Skeletal muscle satellite cell (primary cell): Measurements from ENCODE around the gene DNAH9.
"Not testable (repeated sequence)": the region's sequence is repeated elsewhere in the genome, so short reads cannot be mapped to it uniquely, and the experiment has no call there.

Experiments
- H3K27me3 ChIP-seq: 2 replicates; pipeline ENCODE4 v1.7.0; 2013; ENCODE audit warnings: low read length; ENCODE audit not compliant: control insufficient read depth, insufficient read depth
- H3K36me3 ChIP-seq: 2 replicates; pipeline ENCODE4 v1.7.0; 2013; ENCODE audit warnings: mild to moderate bottlenecking, control low read depth, low read length; ENCODE audit not compliant: insufficient read depth
- H3K4me1 ChIP-seq: 2 replicates; pipeline ENCODE4 v1.7.0; 2013; ENCODE audit warnings: low read length; ENCODE audit not compliant: control insufficient read depth, insufficient read depth
- H3K4me2 ChIP-seq: 2 replicates; pipeline ENCODE4 v1.7.0; 2013; ENCODE audit warnings: mild to moderate bottlenecking, low read length
- H3K4me3 ChIP-seq: 2 replicates; pipeline ENCODE4 v1.7.0; 2013; ENCODE audit warnings: low read length
- H3K9ac ChIP-seq: 2 replicates; pipeline ENCODE4 v1.7.0; 2013; ENCODE audit warnings: mild to moderate bottlenecking, low read depth, low read length, moderate library complexity
- H3K9me3 ChIP-seq: replicated peaks from 2 replicates; pipeline ENCODE4 v1.7.0; 2013; ENCODE audit warnings: mild to moderate bottlenecking, control low read depth, low read length

Gene DNAH9

GRCh38 chr17:11949571-11949970 is 351.3 kb downstream of the DNAH9 start:
- H3K9me3 ChIP-seq, H3K4me2 ChIP-seq, H3K9ac ChIP-seq, H3K4me1 ChIP-seq, H3K4me3 ChIP-seq, H3K27me3 ChIP-seq, H3K36me3 ChIP-seq: not testable (repeated sequence)

GRCh38 chr17:11950771-11951519 is 352.7 kb downstream of the DNAH9 start:
- Histone ChIP-seq H3K9ac (no peak overlapping the region), H3K27me3 (no peaks in the 10 kb centered on the region), H3K9me3 (no peaks in the 10 kb centered on the region), H3K4me3 (no peak overlapping the region), H3K36me3 (no peaks in the 10 kb centered on the region), H3K4me2 (no peak overlapping the region), H3K4me1 (peaks cover 8% of the 10 kb centered on the region)

DNA sequence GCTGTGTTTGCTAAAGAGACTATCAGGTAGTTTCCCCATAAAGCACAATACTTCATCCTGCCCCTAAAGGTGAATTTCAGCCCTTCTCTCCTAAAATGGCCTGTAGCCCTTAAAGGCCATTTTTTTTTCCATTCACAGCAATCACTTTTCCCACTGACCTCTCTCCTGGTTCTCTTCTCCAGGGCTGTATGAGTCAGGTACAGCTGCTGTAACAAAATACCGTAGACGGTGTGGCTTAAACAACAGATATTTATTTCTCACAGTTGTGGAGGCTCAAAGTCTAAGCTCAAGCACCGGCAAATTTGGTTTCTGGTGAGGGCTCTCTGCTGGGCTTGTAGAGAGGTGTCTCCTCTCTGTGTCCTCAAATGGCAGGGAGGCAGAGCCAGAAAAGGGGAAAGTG is 354.3 kb downstream of the DNAH9 start:
- Histone ChIP-seq H3K4me1 (peaks cover 8% of the 10 kb centered on the region), H3K4me3 (no peak overlapping the region), H3K4me2 (no peak overlapping the region), H3K27me3 (no peaks in the 10 kb centered on the region), H3K9me3 (no peaks in the 10 kb centered on the region), H3K36me3 (no peaks in the 10 kb centered on the region), H3K9ac (no peak overlapping the region)

GRCh38 chr17:11953924-11954323 is 355.7 kb downstream of the DNAH9 start:
- Histone ChIP-seq H3K4me2 (no peak overlapping the region), H3K9ac (no peak overlapping the region), H3K4me3 (no peak overlapping the region), H3K36me3 (no peaks in the 10 kb centered on the region), H3K9me3 (no peaks in the 10 kb centered on the region), H3K27me3 (no peaks in the 10 kb centered on the region), H3K4me1 (peaks cover 3% of the 10 kb centered on the region)

DNA sequence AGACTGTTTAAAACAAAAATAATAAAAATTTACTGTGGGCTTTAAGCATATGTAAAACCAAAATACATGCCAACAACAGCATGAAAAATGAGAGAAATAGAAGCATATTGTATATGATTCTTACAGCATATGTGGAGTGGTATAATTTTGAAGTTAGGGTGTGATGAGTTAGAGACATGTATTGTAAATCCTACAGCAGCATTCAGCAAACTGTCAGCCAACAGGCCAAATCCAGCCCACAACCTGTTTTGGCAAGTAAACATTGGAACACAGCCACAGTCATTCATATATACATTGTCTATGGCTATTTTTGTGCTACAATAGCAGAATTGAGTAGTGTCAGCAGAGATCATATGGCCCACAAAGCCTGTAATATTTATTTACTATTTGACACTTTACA is 356.7 kb downstream of the DNAH9 start:
- no peak overlapping the region for H3K4me2 ChIP-seq
- no peaks in the 10 kb centered on the region for H3K9me3 ChIP-seq
- H3K4me1 ChIP-seq: no peaks in the 10 kb centered on the region
- no peaks in the 10 kb centered on the region for H3K27me3 ChIP-seq
- no peaks in the 10 kb centered on the region for H3K36me3 ChIP-seq
- no peak overlapping the region for H3K9ac ChIP-seq
- no peak overlapping the region for H3K4me3 ChIP-seq

GRCh38 chr17:11969565-11969964 is 371.3 kb downstream of the DNAH9 start:
- Histone ChIP-seq H3K9ac (no peak overlapping the region), H3K4me3 (no peak overlapping the region), H3K4me1 (no peaks in the 10 kb centered on the region), H3K4me2 (no peak overlapping the region), H3K9me3 (no peaks in the 10 kb centered on the region), H3K36me3 (no peaks in the 10 kb centered on the region), H3K27me3 (no peaks in the 10 kb centered on the region)

- peaks cover 10% of the 10 kb centered on the region for H3K36me3 ChIP-seq
- H3K27me3 ChIP-seq, H3K4me1 ChIP-seq: not testable (repeated sequence)
Observed at GRCh38 chr17:11972741-11973140, 374.5 kb downstream of the DNAH9 start.

GRCh38 chr17:11979795-11980194 is 381.5 kb downstream of the DNAH9 start:
- Histone ChIP-seq H3K9me3 (no peaks in the 10 kb centered on the region), H3K27me3 (no peaks in the 10 kb centered on the region), H3K4me1 (no peaks in the 10 kb centered on the region), H3K4me2 (no peak overlapping the region), H3K4me3 (no peak overlapping the region), H3K9ac (no peak overlapping the region), H3K36me3 (peaks cover 26% of the 10 kb centered on the region)

More at GRCh38 chr17:11972741-11973140, 374.5 kb downstream of the DNAH9 start:
- not testable (repeated sequence) for H3K9ac ChIP-seq, H3K4me2 ChIP-seq, H3K4me3 ChIP-seq, H3K9me3 ChIP-seq

DNA sequence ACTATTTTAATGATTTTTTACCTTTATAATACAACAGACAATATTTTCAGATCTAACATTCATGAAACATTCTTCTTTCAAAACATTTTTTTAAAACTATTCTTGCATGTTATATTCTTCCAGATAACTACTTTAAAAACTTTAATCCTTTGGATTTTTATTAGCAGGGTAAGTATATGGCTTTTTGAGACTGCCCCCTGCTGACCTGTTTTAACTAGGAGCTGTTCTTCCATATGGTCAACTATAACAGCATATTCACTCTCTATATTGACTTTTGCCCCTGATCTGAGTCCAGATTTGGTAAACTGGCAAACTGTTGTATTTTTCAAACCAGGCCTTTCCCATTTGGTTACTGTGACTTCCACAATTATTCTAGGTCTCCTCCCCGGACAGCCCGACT is 382.5 kb downstream of the DNAH9 start:
- Histone ChIP-seq H3K27me3 (no peaks in the 10 kb centered on the region), H3K4me2 (no peak overlapping the region), H3K36me3 (peaks cover 26% of the 10 kb centered on the region), H3K4me3 (no peak overlapping the region), H3K4me1 (no peaks in the 10 kb centered on the region), H3K9ac (no peak overlapping the region), H3K9me3 (no peaks in the 10 kb centered on the region)

DNA sequence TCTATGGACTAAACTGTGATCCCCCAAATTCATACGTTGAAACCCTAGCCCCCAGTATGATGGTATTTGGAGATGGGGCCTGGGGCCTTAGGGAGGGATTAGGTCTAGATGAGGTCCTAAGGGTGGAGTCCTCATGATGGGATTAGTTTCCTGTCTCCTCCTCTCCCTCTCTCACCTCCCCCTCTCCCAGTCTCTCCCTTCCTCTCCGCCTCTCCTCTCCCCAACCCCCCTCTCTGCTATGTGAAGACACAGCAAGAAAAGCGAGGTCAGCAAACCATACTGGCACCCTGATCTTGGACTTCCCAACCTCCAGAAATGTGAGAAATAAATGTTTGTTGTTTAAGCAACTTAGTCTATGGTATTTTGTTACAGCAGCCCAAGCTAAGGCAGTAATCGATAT is 383.6 kb downstream of the DNAH9 start:
- peaks cover 24% of the 10 kb centered on the region for H3K36me3 ChIP-seq
- no peak overlapping the region for H3K4me3 ChIP-seq
- no peaks in the 10 kb centered on the region for H3K9me3 ChIP-seq
- H3K27me3 ChIP-seq: no peaks in the 10 kb centered on the region
- no peak overlapping the region for H3K4me2 ChIP-seq
- no peak overlapping the region for H3K9ac ChIP-seq
- H3K4me1 ChIP-seq: no peaks in the 10 kb centered on the region

GRCh38 chr17:11986179-11986941 is 388.1 kb downstream of the DNAH9 start:
- Histone ChIP-seq H3K4me3 (no peak overlapping the region), H3K9ac (no peak overlapping the region), H3K9me3 (no peaks in the 10 kb centered on the region), H3K36me3 (peaks cover 15% of the 10 kb centered on the region), H3K4me1 (no peaks in the 10 kb centered on the region), H3K27me3 (no peaks in the 10 kb centered on the region), H3K4me2 (no peak overlapping the region)

DNA sequence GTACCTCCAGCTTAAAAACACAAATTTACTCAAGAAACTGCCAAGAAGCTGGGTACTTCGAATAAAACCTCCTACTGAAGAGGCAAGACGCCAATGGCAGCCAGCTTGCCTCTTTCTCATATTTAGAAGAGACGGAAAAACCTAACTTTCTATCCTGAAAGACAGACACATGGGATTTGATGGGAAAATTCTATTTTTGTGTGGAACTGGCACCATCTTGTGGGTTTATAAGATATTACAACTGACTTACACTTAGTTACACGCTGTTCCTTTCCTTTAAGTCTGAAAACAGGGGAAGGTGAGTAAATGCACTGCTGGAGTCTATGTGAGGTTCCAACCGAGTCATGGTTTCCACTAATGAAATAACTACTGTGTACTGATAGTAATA is 388.7 kb downstream of the DNAH9 start:
- no peaks in the 10 kb centered on the region for H3K4me1 ChIP-seq
- H3K36me3 ChIP-seq: peaks cover 20% of the 10 kb centered on the region
- H3K9ac ChIP-seq: no peak overlapping the region

More for the DNA sequence above, 388.7 kb downstream of the DNAH9 start:
- H3K4me3 ChIP-seq: no peak overlapping the region
- no peaks in the 10 kb centered on the region for H3K27me3 ChIP-seq
- no peaks in the 10 kb centered on the region for H3K9me3 ChIP-seq
- no peak overlapping the region for H3K4me2 ChIP-seq
